GM19455 (cell line): ENCODE results near the gene SLC25A39.
"Not testable (repeated sequence)": the region's sequence is repeated elsewhere in the genome, so short reads cannot be mapped to it uniquely, and the experiment has no call there.

Experiments
- ATAC-seq: cut with Tn5 transposase; IDR thresholded peaks from one replicate; pipeline ENCODE4 v1.9.1; 2021; ENCODE audit not compliant: unreplicated experiment

The SLC25A39 gene

GRCh38 chr17:44335968-44336367 lies 11.3 kb upstream of the SLC25A39 start:
- ATAC-seq, result no peak

- no peak for ATAC-seq
These were observed 10.9 kb upstream of the SLC25A39 start for GRCh38 chr17:44335564-44335963.

- no peak for ATAC-seq
These were observed 10.1 kb upstream of the SLC25A39 start for GRCh38 chr17:44334727-44335126.

GRCh38 chr17:44334315-44334714 lies 9.7 kb upstream of the SLC25A39 start:
- no peak for ATAC-seq

GRCh38 chr17:44333371-44333770 lies 8.7 kb upstream of the SLC25A39 start:
- ATAC-seq, result no peak

- no peak for ATAC-seq
These were observed 6.7 kb upstream of the SLC25A39 start for GRCh38 chr17:44331249-44331760.

- ATAC-seq, result not testable (repeated sequence)
These were observed 5.6 kb upstream of the SLC25A39 start for GRCh38 chr17:44330263-44330662.

GRCh38 chr17:44329516-44329915 lies 4.9 kb upstream of the SLC25A39 start:
- not testable (repeated sequence) for ATAC-seq

GRCh38 chr17:44327715-44328449 lies 3.3 kb upstream of the SLC25A39 start:
- ATAC-seq, result no peak

- no peak for ATAC-seq
These were observed 2.3 kb upstream of the SLC25A39 start for GRCh38 chr17:44326861-44327444.

- no peak for ATAC-seq
These were observed 492 bp downstream of the SLC25A39 start for GRCh38 chr17:44324092-44324570.

- no peak for ATAC-seq
These were observed 1.1 kb downstream of the SLC25A39 start for GRCh38 chr17:44323359-44324091.

- ATAC-seq, result no peak
These were observed 2.3 kb downstream of the SLC25A39 start for GRCh38 chr17:44322236-44322895.

- ATAC-seq, result no peak
These were observed 3.1 kb downstream of the SLC25A39 start for GRCh38 chr17:44321246-44322120.

GRCh38 chr17:44320066-44320465 lies 4.6 kb downstream of the SLC25A39 start:
- no peak for ATAC-seq

- no peak for ATAC-seq
These were observed 6.3 kb downstream of the SLC25A39 start for GRCh38 chr17:44318077-44318892.

GRCh38 chr17:44317545-44317944 lies 7.1 kb downstream of the SLC25A39 start:
- ATAC-seq, result no peak

GRCh38 chr17:44315760-44316731 lies 8.6 kb downstream of the SLC25A39 start:
- no peak for ATAC-seq
